HG03460 (cell line): Measurements from ENCODE around the gene CDC37.
"Not testable (repeated sequence)": the region's sequence is repeated elsewhere in the genome, so short reads cannot be mapped to it uniquely, and the experiment has no call there.

ENCODE experiments used
- ATAC-seq: cut with Tn5 transposase; IDR thresholded peaks from one replicate; pipeline ENCODE4 v1.9.1; 2021; ENCODE audit not compliant: unreplicated experiment

Gene CDC37

GRCh38 chr19:10420444-10421239, 17.3 kb upstream of the CDC37 start, which contains the start of gene PDE4A:
TSS of gene PDE4A (plus strand) at chr19:10420538. CDS start at chr19:10420765, 227 bp downstream.
- no peak for ATAC-seq

GRCh38 chr19:10419646-10420443, 16.5 kb upstream of the CDC37 start:
- ATAC-seq, result no peak

GRCh38 chr19:10419200-10419645, 15.9 kb upstream of the CDC37 start:
- no peak for ATAC-seq

GRCh38 chr19:10418485-10419199, 15.3 kb upstream of the CDC37 start:
- no peak for ATAC-seq

- no peak for ATAC-seq
These were observed 14.8 kb upstream of the CDC37 start for GRCh38 chr19:10418235-10418484.

- no peak for ATAC-seq
These were observed 14.3 kb upstream of the CDC37 start for GRCh38 chr19:10417541-10418234.

GRCh38 chr19:10416380-10417257, 13.3 kb upstream of the CDC37 start:
- no peak for ATAC-seq

- ATAC-seq, result no peak
These were observed 12.7 kb upstream of the CDC37 start for GRCh38 chr19:10416083-10416379.

- peak; percentile 58 for ATAC-seq
These were observed 9.1 kb upstream of the CDC37 start for GRCh38 chr19:10412257-10412977.

- ATAC-seq, result not testable (repeated sequence)
These were observed 7.9 kb upstream of the CDC37 start for GRCh38 chr19:10411224-10411623.

GRCh38 chr19:10408511-10409283, 5.4 kb upstream of the CDC37 start:
- no peak for ATAC-seq

GRCh38 chr19:10407096-10407495, 3.8 kb upstream of the CDC37 start:
- no peak for ATAC-seq

- ATAC-seq, result no peak
These were observed 2.8 kb upstream of the CDC37 start for GRCh38 chr19:10406191-10406590.

GRCh38 chr19:10404888-10405820, 1.8 kb upstream of the CDC37 start:
- no peak for ATAC-seq

GRCh38 chr19:10402441-10403038, 802 bp downstream of the CDC37 start:
- ATAC-seq, result no peak

GRCh38 chr19:10399878-10400277, 3.5 kb downstream of the CDC37 start:
- no peak for ATAC-seq

GRCh38 chr19:10399340-10399739, 4.0 kb downstream of the CDC37 start:
- not testable (repeated sequence) for ATAC-seq
